Measurements from ENCODE around the gene TMEM74B. TPM values are rescaled to one million over a fixed set of nuclear protein-coding genes. Genes with fewer than 3 reads are reported as not detected.

The TMEM74B gene
- total RNA-seq: 1.1 and 3.3 TPM in 2 replicates

DNA sequence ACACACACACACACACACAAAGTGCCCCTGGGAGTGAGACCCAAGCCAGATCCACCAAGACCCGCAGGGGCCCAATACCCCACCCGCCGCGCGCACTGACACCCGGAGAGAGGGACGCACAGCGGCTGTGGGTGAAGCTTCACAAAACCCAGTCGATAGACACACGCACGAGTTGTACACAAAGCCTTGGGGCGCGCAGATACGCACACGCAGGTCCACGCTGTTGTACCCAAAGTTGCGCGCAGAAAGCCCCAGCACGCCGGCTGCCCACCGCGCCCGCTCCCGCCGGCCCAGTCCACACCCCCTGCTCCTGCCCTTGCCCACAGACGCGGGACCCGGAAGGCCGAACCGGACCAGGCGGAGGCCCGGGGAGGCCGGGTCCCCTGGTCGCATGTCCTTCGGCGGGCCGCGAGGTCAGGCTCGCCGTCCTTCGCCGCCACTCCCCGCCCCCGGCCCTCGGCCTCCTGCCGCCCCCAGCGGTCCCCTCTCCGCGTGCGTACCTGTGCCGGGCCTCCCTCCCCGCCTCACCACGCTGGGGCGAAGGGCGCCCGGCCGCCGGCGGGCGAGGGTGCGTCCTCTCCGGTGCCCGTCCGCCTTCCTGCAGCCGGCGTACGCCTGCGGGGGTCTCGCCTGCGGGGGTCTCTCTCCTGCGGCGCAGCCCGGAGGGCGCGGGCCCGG, at the start of gene TMEM74B:
TSS of gene TMEM74B (minus strand) at position 344 of the 678 bp plus-strand sequence. CDS start 1,180 bp downstream, outside the sequence.

DNA sequence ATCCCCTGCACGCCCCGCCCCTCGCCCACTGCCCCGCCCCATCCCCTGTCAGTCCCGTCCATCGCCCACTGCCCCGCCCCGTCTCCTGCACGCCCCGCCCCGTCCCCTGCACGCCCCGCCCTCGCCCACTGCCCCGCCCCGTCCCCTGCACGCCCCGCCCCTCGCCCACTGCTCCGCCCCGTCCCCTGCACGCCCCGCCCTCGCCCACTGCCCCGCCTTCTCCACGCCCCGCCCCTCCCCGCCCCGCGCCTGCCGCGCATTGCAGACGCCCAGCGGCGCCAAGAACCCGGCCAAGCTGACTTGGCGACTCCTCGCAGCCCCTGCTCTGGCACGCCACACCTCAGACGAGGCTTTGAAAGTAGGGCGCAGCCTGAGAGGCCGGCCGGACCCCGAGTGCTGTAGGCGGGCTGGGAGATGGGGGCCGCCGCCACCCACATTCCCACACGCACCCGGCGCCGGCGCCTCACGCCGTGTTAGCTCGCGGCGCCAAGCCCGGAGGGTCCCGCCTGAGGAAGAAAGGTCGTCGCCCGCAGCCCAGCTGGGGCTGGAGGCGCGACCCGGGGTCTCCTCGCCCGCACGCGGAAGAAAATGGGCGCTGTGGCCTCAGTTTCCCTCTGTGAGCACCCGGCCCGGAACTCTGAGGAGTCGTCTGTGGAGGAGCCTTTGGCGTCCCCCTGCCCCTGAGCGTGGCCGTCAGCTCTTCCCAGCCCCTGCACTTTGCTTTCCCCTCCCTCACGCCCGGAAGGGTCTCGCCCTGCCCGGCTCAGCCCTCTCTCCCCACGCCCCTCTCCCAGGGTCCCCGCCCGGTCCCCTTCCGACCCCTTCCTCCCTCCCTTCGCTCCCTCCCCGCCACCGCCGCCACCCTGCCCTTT, 41.2 kb upstream of the TMEM74B start, which contains the start of gene RAD21L1:
TSS of gene RAD21L1 (plus strand) at position 262 of the 872 bp plus-strand sequence. CDS start 2,410 bp downstream, outside the sequence.

DNA sequence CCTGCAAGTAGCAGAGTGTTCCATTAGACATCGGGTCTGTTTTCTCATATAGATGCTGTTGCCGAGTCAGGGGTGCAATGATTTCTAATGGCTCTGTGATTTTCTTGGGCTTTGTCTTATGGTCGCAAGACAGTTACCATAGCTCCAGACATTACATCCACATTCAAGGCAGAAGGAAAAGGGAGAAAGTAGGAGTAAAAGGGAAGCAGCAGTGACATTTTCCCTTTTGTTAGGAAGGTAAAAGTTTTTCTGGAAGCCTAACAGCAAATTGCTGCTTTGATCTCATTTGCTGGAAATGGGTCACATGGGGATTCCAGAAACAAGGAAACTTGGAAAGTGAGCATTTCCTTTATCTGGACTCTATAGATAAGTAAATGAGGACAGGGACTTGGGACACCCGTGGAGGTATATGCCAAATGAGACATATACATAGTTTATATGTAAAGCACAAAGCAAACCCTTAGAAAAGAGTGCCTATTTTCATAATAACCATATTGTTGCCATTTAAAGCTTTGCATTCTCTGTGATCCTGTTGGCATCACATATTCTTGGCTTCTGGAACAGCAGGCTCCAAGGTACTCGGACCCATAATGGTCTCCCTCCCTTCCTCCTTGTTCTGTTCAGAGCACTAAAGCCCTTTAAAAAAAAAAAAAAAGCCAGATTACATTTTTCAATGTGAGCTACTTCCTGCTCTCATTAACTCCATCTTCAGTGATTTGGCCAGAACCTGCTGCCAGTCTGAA, 18.2 kb upstream of the TMEM74B start, which contains the start of gene C20orf202:
TSS of gene C20orf202 (plus strand) at position 693 of the 743 bp plus-strand sequence. CDS start 132 bp downstream, outside the sequence.

Other genes starting within 250 kb of the TMEM74B start
- gene RSPO4, start 182.7 kb downstream of the TMEM74B start, total RNA-seq: not detected in 2 replicates
- 76.8 and 152 TPM in 2 replicates for gene PSMF1, start 66.4 kb downstream of the TMEM74B start, total RNA-seq
- gene C20orf202, start 18.5 kb upstream of the TMEM74B start, total RNA-seq: 0.33 TPM in 1 of 2 replicates, not detected in the other
- gene RAD21L1, start 41.1 kb upstream of the TMEM74B start, total RNA-seq: not detected in 2 replicates
- 5.3 and 6.2 TPM in 2 replicates for gene SNPH, start 81.3 kb upstream of the TMEM74B start, total RNA-seq
- gene SDCBP2, start 144.2 kb upstream of the TMEM74B start, total RNA-seq: 4.9 and 6.2 TPM in 2 replicates
- 411 and 427 TPM in 2 replicates for gene FKBP1A, start 208.1 kb upstream of the TMEM74B start, total RNA-seq

All from vein endothelial cell (primary cell).